KMS-11 (cell line): ENCODE results near the gene HTR1D.
"Not testable (repeated sequence)": the region's sequence is repeated elsewhere in the genome, so short reads cannot be mapped to it uniquely, and the experiment has no call there.

Experiments used
- H2AFZ ChIP-seq: fragments of 200-600 bp; sonication (generic); 2 replicates; pipeline ENCODE4 v1.6.1; 2016; ENCODE audit warnings: antibody characterized with exemption, mixed run types, low read depth
- H3K27ac ChIP-seq: fragments of 200-600 bp; sonication (generic); 2 replicates; pipeline ENCODE4 v1.6.1; 2016; ENCODE audit warnings: mild to moderate bottlenecking, mixed run types
- H3K27me3 ChIP-seq: fragments of 200-600 bp; sonication (generic); 2 replicates; pipeline ENCODE4 v1.6.1; 2017; ENCODE audit warnings: mild to moderate bottlenecking, low read depth, mixed run types, moderate library complexity; ENCODE audit not compliant: insufficient read depth
- H3K36me3 ChIP-seq: fragments of 200-600 bp; sonication (generic); 2 replicates; pipeline ENCODE4 v1.6.1; 2017; ENCODE audit warnings: mild to moderate bottlenecking, mixed run types; ENCODE audit not compliant: insufficient read depth
- H3K4me1 ChIP-seq: fragments of 200-600 bp; sonication (generic); 2 replicates; pipeline ENCODE4 v1.6.1; 2016; ENCODE audit warnings: mild to moderate bottlenecking, low read depth, mixed run types; ENCODE audit not compliant: poor library complexity, severe bottlenecking
- H3K4me2 ChIP-seq: fragments of 200-600 bp; sonication (generic); 2 replicates; pipeline ENCODE4 v1.7.0; 2016; ENCODE audit warnings: mild to moderate bottlenecking, mixed run types
- H3K4me3 ChIP-seq: fragments of 200-600 bp; sonication (generic); IDR thresholded peaks from 2 replicates; pipeline ENCODE4 v1.6.1; 2017; ENCODE audit warnings: low read depth, low read length, mixed read lengths; ENCODE audit not compliant: insufficient read depth
- H3K79me2 ChIP-seq: fragments of 200-600 bp; sonication (generic); 2 replicates; pipeline ENCODE4 v1.6.1; 2016; ENCODE audit warnings: low read depth, mixed run types; ENCODE audit not compliant: insufficient read depth
- H3K9ac ChIP-seq: fragments of 200-600 bp; sonication (generic); 2 replicates; pipeline ENCODE4 v1.6.1; 2016; ENCODE audit warnings: mild to moderate bottlenecking, mixed run types
- H4K20me1 ChIP-seq: fragments of 200-600 bp; sonication (generic); 2 replicates; pipeline ENCODE4 v1.6.1; 2016; ENCODE audit warnings: mild to moderate bottlenecking, mixed run types; ENCODE audit not compliant: insufficient read depth
- TF ChIP-seq, protein P1 (sequence below): fragments of 200-600 bp; sonication (generic); conservative IDR thresholded peaks from 2 replicates; pipeline ENCODE4 v1.6.1; 2017; ENCODE audit warnings: low read depth, mild to moderate bottlenecking, antibody characterized with exemption, low read length, moderate library complexity, mixed read lengths

Gene HTR1D

DNA sequence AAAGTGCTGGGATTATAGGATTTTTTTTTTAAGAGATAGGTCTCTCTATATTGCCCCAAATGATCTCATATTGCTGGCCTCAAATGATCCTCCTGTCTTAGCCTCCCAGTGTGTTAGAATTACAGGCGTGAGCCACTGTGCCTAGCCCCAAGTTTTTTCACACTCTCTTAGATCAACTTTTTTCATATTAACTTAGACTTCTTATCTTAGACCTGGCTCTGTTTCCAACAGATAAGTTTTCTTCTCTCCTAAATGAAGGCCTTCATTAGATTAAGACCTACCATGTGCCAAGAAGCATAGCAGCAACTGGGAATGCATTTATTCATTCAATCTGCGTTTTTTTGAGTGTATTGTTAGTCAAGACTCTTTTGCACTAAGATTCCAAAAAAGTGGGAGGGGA is 20.2 kb upstream of the HTR1D start:
- H3K4me1 ChIP-seq = no peaks in the 10 kb centered on the region
- H2AFZ ChIP-seq = no peak overlapping the region
- no peak overlapping the region for H3K27ac ChIP-seq
- TF ChIP-seq, protein P1, sequence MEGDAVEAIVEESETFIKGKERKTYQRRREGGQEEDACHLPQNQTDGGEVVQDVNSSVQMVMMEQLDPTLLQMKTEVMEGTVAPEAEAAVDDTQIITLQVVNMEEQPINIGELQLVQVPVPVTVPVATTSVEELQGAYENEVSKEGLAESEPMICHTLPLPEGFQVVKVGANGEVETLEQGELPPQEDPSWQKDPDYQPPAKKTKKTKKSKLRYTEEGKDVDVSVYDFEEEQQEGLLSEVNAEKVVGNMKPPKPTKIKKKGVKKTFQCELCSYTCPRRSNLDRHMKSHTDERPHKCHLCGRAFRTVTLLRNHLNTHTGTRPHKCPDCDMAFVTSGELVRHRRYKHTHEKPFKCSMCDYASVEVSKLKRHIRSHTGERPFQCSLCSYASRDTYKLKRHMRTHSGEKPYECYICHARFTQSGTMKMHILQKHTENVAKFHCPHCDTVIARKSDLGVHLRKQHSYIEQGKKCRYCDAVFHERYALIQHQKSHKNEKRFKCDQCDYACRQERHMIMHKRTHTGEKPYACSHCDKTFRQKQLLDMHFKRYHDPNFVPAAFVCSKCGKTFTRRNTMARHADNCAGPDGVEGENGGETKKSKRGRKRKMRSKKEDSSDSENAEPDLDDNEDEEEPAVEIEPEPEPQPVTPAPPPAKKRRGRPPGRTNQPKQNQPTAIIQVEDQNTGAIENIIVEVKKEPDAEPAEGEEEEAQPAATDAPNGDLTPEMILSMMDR = no peak
- H3K9ac ChIP-seq = no peak overlapping the region
- no peak overlapping the region for H3K4me2 ChIP-seq
- H3K36me3 ChIP-seq = no peaks in the 10 kb centered on the region
- H3K79me2 ChIP-seq = no peaks in the 10 kb centered on the region
- no peak overlapping the region for H3K4me3 ChIP-seq
- no peaks in the 10 kb centered on the region for H4K20me1 ChIP-seq
- H3K27me3 ChIP-seq = no peaks in the 10 kb centered on the region

DNA sequence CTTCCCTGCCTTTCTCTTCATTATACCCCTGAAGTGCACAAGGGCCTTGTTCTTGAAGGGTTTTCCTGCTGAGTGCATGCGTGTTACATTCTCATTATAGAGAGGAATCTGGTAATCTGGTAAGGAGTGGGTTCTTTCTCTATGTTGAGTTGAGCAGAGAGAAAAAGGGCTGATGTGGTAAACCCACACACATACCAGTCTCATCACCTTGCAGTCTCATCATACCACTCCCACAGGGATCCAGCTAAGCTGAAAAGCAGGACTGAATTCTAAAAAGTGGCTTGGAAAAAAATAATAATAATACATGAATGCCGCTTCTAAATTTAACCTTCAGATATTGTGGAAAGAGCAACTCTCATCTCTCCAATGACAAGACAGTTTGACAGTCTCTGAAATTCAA is 10.5 kb upstream of the HTR1D start:
- H2AFZ ChIP-seq = no peak overlapping the region
- H3K4me3 ChIP-seq = no peak overlapping the region
- H3K4me1 ChIP-seq = no peaks in the 10 kb centered on the region
- H3K79me2 ChIP-seq = no peaks in the 10 kb centered on the region
- H3K4me2 ChIP-seq = no peak overlapping the region
- no peaks in the 10 kb centered on the region for H4K20me1 ChIP-seq
- no peak overlapping the region for H3K27ac ChIP-seq
- H3K36me3 ChIP-seq = no peaks in the 10 kb centered on the region
- TF ChIP-seq, protein P1 = no peak
- H3K9ac ChIP-seq = no peak overlapping the region
- no peaks in the 10 kb centered on the region for H3K27me3 ChIP-seq

DNA sequence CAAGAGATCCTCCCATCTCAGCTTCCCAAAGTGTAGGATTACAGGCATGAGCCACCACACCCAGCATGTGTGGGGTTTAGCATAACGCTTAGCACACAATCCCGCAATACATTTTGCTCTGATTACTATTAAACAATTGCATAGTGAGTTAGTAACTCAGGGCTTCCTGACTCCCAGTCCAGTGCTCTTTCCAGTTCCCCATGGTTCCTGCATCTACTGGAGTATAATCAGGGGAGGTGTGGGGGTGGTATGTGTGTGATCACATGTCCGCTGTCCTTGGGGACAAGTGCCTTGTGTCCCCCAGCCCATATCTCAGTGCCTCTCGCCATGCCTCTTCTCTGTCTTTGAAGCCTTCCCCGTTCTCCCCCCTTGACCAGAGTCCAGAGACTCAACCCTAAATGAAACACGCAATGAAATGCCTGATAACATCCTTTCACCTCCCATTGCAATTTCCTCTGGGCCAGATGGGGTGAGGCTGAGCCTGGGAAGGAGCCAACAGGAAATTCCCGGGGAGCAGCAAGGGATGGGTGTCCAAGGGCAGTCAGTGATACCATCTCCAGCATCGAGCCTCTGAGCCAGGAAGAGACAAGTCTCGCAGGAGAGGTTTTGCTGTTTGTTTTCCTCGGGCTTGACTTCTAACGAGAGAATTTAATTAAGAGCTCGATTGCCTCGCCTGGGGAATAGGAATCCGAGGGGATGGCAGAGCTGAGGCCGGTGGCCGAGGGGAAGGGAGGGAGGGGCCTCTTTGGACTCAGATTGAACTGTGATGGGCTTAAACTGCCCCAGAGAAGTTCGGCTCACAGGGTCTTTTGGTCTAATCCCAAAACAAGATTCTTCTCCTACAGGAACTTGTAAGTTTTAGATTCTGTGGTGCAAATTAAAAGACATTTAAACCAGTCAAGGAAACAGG is 7.7 kb upstream of the HTR1D start:
- H3K4me3 ChIP-seq = no peak overlapping the region
- TF ChIP-seq, protein P1 = no peak
- no peaks in the 10 kb centered on the region for H3K4me1 ChIP-seq
- H3K27me3 ChIP-seq = no peaks in the 10 kb centered on the region
- H3K36me3 ChIP-seq = no peaks in the 10 kb centered on the region
- no peaks in the 10 kb centered on the region for H4K20me1 ChIP-seq
- H3K27ac ChIP-seq = no peak overlapping the region
- H3K9ac ChIP-seq = no peak overlapping the region
- no peak overlapping the region for H2AFZ ChIP-seq
- H3K79me2 ChIP-seq = no peaks in the 10 kb centered on the region
- H3K4me2 ChIP-seq = no peak overlapping the region

DNA sequence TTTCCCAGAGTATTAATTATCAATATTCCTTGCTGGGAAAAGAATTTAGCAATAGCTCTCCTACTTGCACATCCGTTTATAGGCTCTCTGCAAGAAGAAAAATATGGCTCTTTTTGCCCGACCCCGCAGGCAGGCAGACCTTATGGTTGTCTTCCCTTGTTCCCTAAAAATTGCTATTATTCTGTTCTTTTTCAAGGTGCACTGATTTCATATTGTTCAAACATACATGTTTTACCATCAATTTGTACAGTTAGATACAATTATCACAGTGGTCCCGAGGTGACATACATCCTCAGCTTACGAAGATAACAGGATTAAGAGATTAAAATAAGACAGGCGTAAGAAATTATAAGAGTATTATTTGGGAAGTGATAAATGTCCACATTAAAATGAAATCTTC is 6.7 kb upstream of the HTR1D start:
- H3K79me2 ChIP-seq, H3K36me3 ChIP-seq, H3K27me3 ChIP-seq, H3K27ac ChIP-seq, H3K4me1 ChIP-seq, H4K20me1 ChIP-seq, H3K9ac ChIP-seq, H2AFZ ChIP-seq, H3K4me3 ChIP-seq, H3K4me2 ChIP-seq: not testable (repeated sequence)

DNA sequence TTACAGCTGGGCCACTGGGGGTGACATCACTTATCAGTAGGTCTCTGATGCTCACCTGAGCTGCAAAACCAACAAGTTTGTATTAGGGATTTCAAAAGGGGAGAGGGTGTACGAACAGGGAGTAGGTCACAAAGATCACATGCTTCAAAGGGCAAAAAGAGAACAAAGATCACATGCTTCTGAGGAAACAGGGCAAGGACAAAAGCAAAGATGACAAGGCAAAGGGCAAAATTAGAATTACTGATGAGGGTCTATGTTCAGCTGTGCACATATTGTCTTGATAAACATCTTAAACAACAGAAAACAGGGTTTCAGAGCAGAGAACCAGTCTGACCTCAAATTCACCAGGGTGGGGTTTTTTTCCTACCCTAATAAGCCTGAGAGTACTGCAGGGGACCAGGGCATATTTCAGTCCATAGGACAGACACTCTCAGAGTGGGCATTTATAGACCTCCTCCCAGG is 6.2 kb upstream of the HTR1D start:
- H3K79me2 ChIP-seq, H4K20me1 ChIP-seq, H3K4me1 ChIP-seq, H3K4me3 ChIP-seq, H2AFZ ChIP-seq, H3K9ac ChIP-seq, H3K27ac ChIP-seq, H3K4me2 ChIP-seq, H3K27me3 ChIP-seq, H3K36me3 ChIP-seq: not testable (repeated sequence)
